ENCODE results near the gene CTXND1.
"Not testable (repeated sequence)": the region's sequence is repeated elsewhere in the genome, so short reads cannot be mapped to it uniquely, and the experiment has no call there.

CTXND1 gene

GRCh38 chr15:80157215-80157614 lies 94.8 kb downstream of the CTXND1 start:
- DNase-seq (ENCODE audit: low spot score), result no peak

GRCh38 chr15:80156176-80156720 lies 95.8 kb downstream of the CTXND1 start:
- DNase-seq (ENCODE audit: low spot score), result no peak

GRCh38 chr15:80155378-80156175 lies 96.4 kb downstream of the CTXND1 start:
- DNase-seq (ENCODE audit: low spot score), result not testable (repeated sequence)

GRCh38 chr15:80155001-80155377 lies 97.0 kb downstream of the CTXND1 start:
- DNase-seq (ENCODE audit: low spot score), result no peak

GRCh38 chr15:80154336-80154735 lies 97.7 kb downstream of the CTXND1 start:
- DNase-seq (ENCODE audit: low spot score), result peak; percentile 11

GRCh38 chr15:80153900-80154299 lies 98.1 kb downstream of the CTXND1 start:
- no peak for DNase-seq (ENCODE audit: low spot score)

GRCh38 chr15:80152896-80153876 lies 98.8 kb downstream of the CTXND1 start, which contains the start of gene FAH:
Gene FAH, plus strand, starts transcription at chr15:80152999. Its CDS starts 56 bp downstream, at chr15:80153055.
- DNase-seq (ENCODE audit: low spot score), result peak; percentile 13

GRCh38 chr15:80152180-80152895 lies 99.7 kb downstream of the CTXND1 start:
- DNase-seq (ENCODE audit: low spot score), result peak; percentile 75

- no peak for DNase-seq (ENCODE audit: low spot score)
These were observed 100.4 kb downstream of the CTXND1 start for GRCh38 chr15:80151576-80151975.

GRCh38 chr15:80151148-80151547 lies 100.9 kb downstream of the CTXND1 start:
- no peak for DNase-seq (ENCODE audit: low spot score)
